GM21576 (cell line): ENCODE data around the gene EHBP1L1.

ENCODE experiments used
- ATAC-seq: cut with Tn5 transposase; IDR thresholded peaks from one replicate; pipeline ENCODE4 v1.9.1; 2021; ENCODE audit warnings: mild to moderate bottlenecking, moderate library complexity; ENCODE audit not compliant: unreplicated experiment

EHBP1L1 gene

GRCh38 chr11:65613091-65613928 is 37.5 kb downstream of the EHBP1L1 start:
- ATAC-seq = no peak

- ATAC-seq = peak; percentile 69
These were observed 39.5 kb downstream of the EHBP1L1 start, which contains the start of gene PCNX3 for GRCh38 chr11:65615229-65615949. PCNX3 (plus strand) TSS chr11:65615776; CDS start chr11:65616312, 536 bp downstream.

- peak; percentile 5 for ATAC-seq
These were observed 40.2 kb downstream of the EHBP1L1 start for GRCh38 chr11:65615950-65616574.

GRCh38 chr11:65616575-65617001 is 40.7 kb downstream of the EHBP1L1 start:
- ATAC-seq = no peak

- no peak for ATAC-seq
These were observed 41.4 kb downstream of the EHBP1L1 start for GRCh38 chr11:65617136-65617850.

- ATAC-seq = no peak
These were observed 42.3 kb downstream of the EHBP1L1 start for GRCh38 chr11:65617990-65618751.

GRCh38 chr11:65618763-65619162 is 42.9 kb downstream of the EHBP1L1 start:
- ATAC-seq = no peak

GRCh38 chr11:65619281-65619928 is 43.6 kb downstream of the EHBP1L1 start:
- no peak for ATAC-seq

- ATAC-seq = no peak
These were observed 44.8 kb downstream of the EHBP1L1 start for GRCh38 chr11:65620666-65621065.

- no peak for ATAC-seq
These were observed 45.6 kb downstream of the EHBP1L1 start for GRCh38 chr11:65621460-65621859.

GRCh38 chr11:65622011-65622410 is 46.2 kb downstream of the EHBP1L1 start:
- ATAC-seq = no peak

- ATAC-seq = no peak
These were observed 47.3 kb downstream of the EHBP1L1 start for GRCh38 chr11:65623177-65623576.

GRCh38 chr11:65623852-65624616 is 48.2 kb downstream of the EHBP1L1 start:
- no peak for ATAC-seq

GRCh38 chr11:65624931-65625627 is 49.2 kb downstream of the EHBP1L1 start:
- no peak for ATAC-seq

- no peak for ATAC-seq
These were observed 49.9 kb downstream of the EHBP1L1 start for GRCh38 chr11:65625628-65626342.

- no peak for ATAC-seq
These were observed 51.3 kb downstream of the EHBP1L1 start for GRCh38 chr11:65627202-65627601.

GRCh38 chr11:65629579-65629978 is 53.7 kb downstream of the EHBP1L1 start:
- no peak for ATAC-seq

GRCh38 chr11:65630215-65630614 is 54.4 kb downstream of the EHBP1L1 start:
- ATAC-seq = no peak
